Pons (tissue), 1 donor: ENCODE results near the gene TMEM82.

Experiments used
- DNase-seq: peaks from one replicate; pipeline ENCODE4 v3.0.0-alpha.2; 2016; ENCODE audit warnings: low spot score

Gene TMEM82

GRCh38 chr1:15720861-15721260 lies 21.4 kb upstream of the TMEM82 start:
- no peak for DNase-seq

- no peak for DNase-seq
Measured at GRCh38 chr1:15722411-15722810, 19.9 kb upstream of the TMEM82 start.

- no peak for DNase-seq
Measured at GRCh38 chr1:15722836-15723532, 19.3 kb upstream of the TMEM82 start.

- DNase-seq: no peak
Measured at GRCh38 chr1:15723631-15724246, 18.6 kb upstream of the TMEM82 start.

GRCh38 chr1:15724949-15725880 lies 17.1 kb upstream of the TMEM82 start:
- no peak for DNase-seq

- no peak for DNase-seq
Measured at GRCh38 chr1:15726508-15726907, 15.8 kb upstream of the TMEM82 start.

- no peak for DNase-seq
Measured at GRCh38 chr1:15727021-15727420, 15.3 kb upstream of the TMEM82 start.

GRCh38 chr1:15727424-15727823 lies 14.9 kb upstream of the TMEM82 start:
- no peak for DNase-seq

- no peak for DNase-seq
Measured at GRCh38 chr1:15727866-15728534, 14.3 kb upstream of the TMEM82 start.

- no peak for DNase-seq
Measured at GRCh38 chr1:15728937-15729657, 13.2 kb upstream of the TMEM82 start.

- no peak for DNase-seq
Measured at GRCh38 chr1:15730423-15730822, 11.9 kb upstream of the TMEM82 start.

- no peak for DNase-seq
Measured at GRCh38 chr1:15730936-15731335, 11.4 kb upstream of the TMEM82 start.

- DNase-seq: no peak
Measured at GRCh38 chr1:15731735-15732685, 10.3 kb upstream of the TMEM82 start.

GRCh38 chr1:15732686-15733081 lies 9.6 kb upstream of the TMEM82 start:
- no peak for DNase-seq

- DNase-seq: no peak
Measured at GRCh38 chr1:15733218-15733725, 9.0 kb upstream of the TMEM82 start.

- no peak for DNase-seq
Measured at GRCh38 chr1:15733726-15734226, 8.5 kb upstream of the TMEM82 start.

GRCh38 chr1:15734296-15734695 lies 8.0 kb upstream of the TMEM82 start:
- DNase-seq: no peak

GRCh38 chr1:15734901-15735300 lies 7.4 kb upstream of the TMEM82 start:
- DNase-seq: no peak

- no peak for DNase-seq
Measured at GRCh38 chr1:15735304-15736037, 6.8 kb upstream of the TMEM82 start.
